Measurements from ENCODE around the gene NRP2. TPM values are rescaled to one million over a fixed set of nuclear protein-coding genes. Genes with fewer than 3 reads are reported as not detected.
A peak's percentile ranks its signal among the peaks of the same experiment; 100 is the strongest.

The NRP2 gene
- total and polyA plus RNA-seq, 2 of the 13 experiments (the other 11 are each of a cell fraction or from before 2014, with no cell fraction given), result 0.65 to 1.4 TPM

- TF ChIP-seq CTCF (CRISPR knock-in tag; IDR thresholded peaks at IDR 0.05), result peak; percentile 78
- no peak for TF ChIP-seq TERF1 (CRISPR knock-in tag; IDR thresholded peaks at IDR 0.05)
- peak in 1 of 2 experiments; percentile 39; a peak in 1 of 4 replicates for TF ChIP-seq HMGXB4 (CRISPR knock-in tag; IDR thresholded peaks at IDR 0.05; ENCODE audit: borderline replicate concordance in 1 of 2, low read depth in 1 of 2)
- TF ChIP-seq ZNF644 (CRISPR knock-in tag; IDR thresholded peaks at IDR 0.05; ENCODE audit: low read depth), result 0 out of 2 replicates have a peak, but pooled peaks have one; percentile 36
- no peak for TF ChIP-seq ZNF562 (CRISPR knock-in tag; IDR thresholded peaks at IDR 0.05; ENCODE audit: borderline replicate concordance)
- TF ChIP-seq SMC3 (IDR thresholded peaks at IDR 0.05; ENCODE audit: low read length), result peak; percentile 51; the same call in 1 of the 2 replicates
- 0 out of 2 replicates have a peak, but pooled peaks have one; percentile 26 for TF ChIP-seq HDAC2 (CRISPR knock-in tag; IDR thresholded peaks at IDR 0.05)
- 0 out of 2 replicates have a peak, but pooled peaks have one; percentile 63 for TF ChIP-seq SMYD3 (CRISPR knock-in tag; IDR thresholded peaks at IDR 0.05)
- 0 out of 2 replicates have a peak, but pooled peaks have one; percentile 20 for TF ChIP-seq ADNP (CRISPR knock-in tag; IDR thresholded peaks at IDR 0.05)
- peak; percentile 69 for TF ChIP-seq STAG1 (CRISPR knock-in tag; IDR thresholded peaks at IDR 0.05)
- no peak for TF ChIP-seq ZNF503 (CRISPR knock-in tag; IDR thresholded peaks at IDR 0.05)
- TF ChIP-seq SPEN (CRISPR knock-in tag; IDR thresholded peaks at IDR 0.05; ENCODE audit: low read depth), result peak; percentile 39; the same call in 1 of the 2 replicates
- TF ChIP-seq ARID2 (CRISPR knock-in tag; IDR thresholded peaks at IDR 0.05; ENCODE audit: borderline replicate concordance), result 0 out of 2 replicates have a peak, but pooled peaks have one; percentile 40
Measured at GRCh38 chr2:205680067-205680466, 2.2 kb upstream of the NRP2 start (continued).
